Body of pancreas (tissue), 4 donors: ENCODE measurements around the gene NCOA6. TPM values are rescaled to one million over a fixed set of nuclear protein-coding genes. Genes with fewer than 3 reads are reported as not detected.

Experiments used
- ATAC-seq: fragments of 150-250 bp; one replicate; pipeline ENCODE4 v1.9.1; 2016
- DNase-seq, 4 donors: peaks; one replicate each; pipeline ENCODE4 v3.0.0-alpha.2; 2019
- H3K27ac ChIP-seq, 4 donors: fragments of 200-600 bp; sonication (generic); 1 replicate in 3 of 4; 2 replicates in 1 of 4; pipeline versions ENCODE4 v1.5.1 to v1.6.1; 2016 to 2019; ENCODE audit warnings: mild to moderate bottlenecking in 1 of 4, mixed read lengths in 1 of 4, moderate library complexity in 1 of 4
- H3K27me3 ChIP-seq, 2 donors: fragments of 200-600 bp; sonication (generic); one replicate each; pipeline ENCODE4 v1.6.0; 2016; ENCODE audit warnings: mild to moderate bottlenecking in 1 of 2
- H3K36me3 ChIP-seq, 2 donors: fragments of 200-600 bp; sonication (generic); replicated peaks in 1 of 2; 2 replicates each; pipeline ENCODE4 v1.5.1; 2016; ENCODE audit warnings: low read depth in 2 of 2; ENCODE audit not compliant: insufficient read depth in 1 of 2
- H3K4me1 ChIP-seq: fragments of 200-600 bp; sonication (generic); one replicate; pipeline ENCODE4 v1.6.0; 2016
- H3K4me3 ChIP-seq, 2 donors: fragments of 200-600 bp; sonication (generic); 1 replicate in 1 of 2; 2 replicates in 1 of 2; pipeline ENCODE4 v1.5.1; 2016 to 2019
- H3K9me3 ChIP-seq, 3 donors: fragments of 200-600 bp; sonication (generic); 1 replicate in 2 of 3; 2 replicates in 1 of 3; pipeline ENCODE4 v1.5.1; 2016
- POLR2A ChIP-seq, 3 donors: fragments of 450-650 bp; IDR thresholded peaks; one replicate each; pipeline ENCODE4 v1.6.1; 2016; ENCODE audit warnings: antibody characterized with exemption in 3 of 3, mild to moderate bottlenecking in 2 of 3
- WGBS, 2 donors: methylation state at CpG; one replicate each; pipeline ENCODE4 v1.1.5; 2017; 5-methylcytosine and 5-hydroxymethylcytosine counted together
- intact Hi-C: fragments of 100-400 bp; cut with DNase I; formaldehyde crosslinking; loops from one replicate; pipeline ENCODE4 v1.15.1; 2023
- total RNA-seq, 2 donors: library from RNA; depleted of rRNA; stranded (reverse); fragments of >200 nt; gene quantifications; one replicate each; pipeline ENCODE4 v1.1.0, GENCODE V29; 2016
- TF ChIP-seq, protein P1 (sequence below), 7 experiments: fragments of 450-650 bp in 4 of 7; fragments of 200-600 bp in 3 of 7; sonication (generic) in 3 of 7; IDR thresholded peaks; one replicate each; pipeline ENCODE4 v1.5.1; 2016 to 2019; ENCODE audit warnings: antibody characterized with exemption in 7 of 7

The NCOA6 gene
- total RNA-seq, 2 donors from 2014 or later, result 13.5 to 54.1 TPM

DNA sequence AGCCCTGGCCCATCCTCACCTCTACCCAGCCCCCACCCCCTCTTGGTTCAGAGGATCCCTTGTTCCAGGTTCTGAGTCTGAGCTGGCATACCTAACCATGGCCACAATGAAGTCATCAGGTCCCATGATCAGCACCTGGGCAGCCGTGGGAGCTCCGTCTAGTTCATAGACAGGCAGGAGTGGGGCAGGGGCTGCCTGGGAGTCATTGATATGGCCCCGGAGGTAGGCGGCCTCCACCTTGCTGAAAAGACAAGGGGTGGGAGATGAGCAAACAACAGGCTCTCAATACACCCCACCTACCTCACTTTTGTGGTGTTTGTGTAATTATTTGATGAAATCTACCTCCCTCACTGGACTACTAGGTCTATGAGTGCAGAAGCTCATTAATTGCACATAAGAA lies 26.8 kb upstream of the NCOA6 start:
- no peak for DNase-seq
- WGBS, 2 donors, result 83 to 90% methylated on average over 1 to 4 of the region's 4 CpGs
- Histone ChIP-seq H3K4me1 (no peaks in the 10 kb centered on the region), H3K36me3 (peaks cover 0 to 8% of the 10 kb centered on the region in 2 donors), H3K27ac (no peak overlapping the region), H3K4me3 (no peak overlapping the region), H3K27me3 (no peaks in the 10 kb centered on the region), H3K9me3 (no peaks in the 10 kb centered on the region)
- intact Hi-C loops, result no loop called here
- no peak for ATAC-seq
- TF ChIP-seq, protein P1, sequence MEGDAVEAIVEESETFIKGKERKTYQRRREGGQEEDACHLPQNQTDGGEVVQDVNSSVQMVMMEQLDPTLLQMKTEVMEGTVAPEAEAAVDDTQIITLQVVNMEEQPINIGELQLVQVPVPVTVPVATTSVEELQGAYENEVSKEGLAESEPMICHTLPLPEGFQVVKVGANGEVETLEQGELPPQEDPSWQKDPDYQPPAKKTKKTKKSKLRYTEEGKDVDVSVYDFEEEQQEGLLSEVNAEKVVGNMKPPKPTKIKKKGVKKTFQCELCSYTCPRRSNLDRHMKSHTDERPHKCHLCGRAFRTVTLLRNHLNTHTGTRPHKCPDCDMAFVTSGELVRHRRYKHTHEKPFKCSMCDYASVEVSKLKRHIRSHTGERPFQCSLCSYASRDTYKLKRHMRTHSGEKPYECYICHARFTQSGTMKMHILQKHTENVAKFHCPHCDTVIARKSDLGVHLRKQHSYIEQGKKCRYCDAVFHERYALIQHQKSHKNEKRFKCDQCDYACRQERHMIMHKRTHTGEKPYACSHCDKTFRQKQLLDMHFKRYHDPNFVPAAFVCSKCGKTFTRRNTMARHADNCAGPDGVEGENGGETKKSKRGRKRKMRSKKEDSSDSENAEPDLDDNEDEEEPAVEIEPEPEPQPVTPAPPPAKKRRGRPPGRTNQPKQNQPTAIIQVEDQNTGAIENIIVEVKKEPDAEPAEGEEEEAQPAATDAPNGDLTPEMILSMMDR (IDR thresholded peaks at IDR 0.05), result no peak
- TF ChIP-seq POLR2A (IDR thresholded peaks at IDR 0.05), result no peak

DNA sequence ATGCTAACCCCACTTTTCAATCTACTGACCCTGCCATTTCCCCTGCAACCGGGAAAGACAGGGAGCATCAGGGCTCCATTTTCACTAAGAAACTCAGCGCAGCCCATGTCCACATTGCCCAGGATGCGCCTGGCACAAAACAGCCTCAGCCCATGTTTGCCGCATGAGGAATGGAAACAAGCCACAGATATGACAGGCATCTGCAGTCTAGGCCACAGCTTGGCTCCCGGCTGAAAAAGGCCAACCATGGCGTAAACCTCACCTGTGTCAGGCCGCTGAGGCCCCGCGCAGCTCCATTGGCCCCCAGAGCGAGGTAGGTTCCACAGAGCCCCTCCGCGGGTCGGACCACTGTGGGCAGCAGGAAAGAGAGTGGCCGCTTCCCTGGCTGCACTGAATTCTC lies 25.5 kb upstream of the NCOA6 start:
- intact Hi-C loops, result no loop called here
- no peaks in the 10 kb centered on the region for H3K9me3 ChIP-seq
- no peaks in the 10 kb centered on the region for H3K27me3 ChIP-seq
- no peak for ATAC-seq
- no peak for TF ChIP-seq POLR2A (IDR thresholded peaks at IDR 0.05)
- TF ChIP-seq, protein P1 (IDR thresholded peaks at IDR 0.05), result no peak
- peaks cover 0 to 8% of the 10 kb centered on the region in 2 donors for H3K36me3 ChIP-seq
- no peak for DNase-seq
- no peak overlapping the region for H3K27ac ChIP-seq
- no peaks in the 10 kb centered on the region for H3K4me1 ChIP-seq
- 93 to 95% methylated on average over 8 to 14 of the region's 14 CpGs for WGBS, 2 donors
- H3K4me3 ChIP-seq, result no peak overlapping the region

DNA sequence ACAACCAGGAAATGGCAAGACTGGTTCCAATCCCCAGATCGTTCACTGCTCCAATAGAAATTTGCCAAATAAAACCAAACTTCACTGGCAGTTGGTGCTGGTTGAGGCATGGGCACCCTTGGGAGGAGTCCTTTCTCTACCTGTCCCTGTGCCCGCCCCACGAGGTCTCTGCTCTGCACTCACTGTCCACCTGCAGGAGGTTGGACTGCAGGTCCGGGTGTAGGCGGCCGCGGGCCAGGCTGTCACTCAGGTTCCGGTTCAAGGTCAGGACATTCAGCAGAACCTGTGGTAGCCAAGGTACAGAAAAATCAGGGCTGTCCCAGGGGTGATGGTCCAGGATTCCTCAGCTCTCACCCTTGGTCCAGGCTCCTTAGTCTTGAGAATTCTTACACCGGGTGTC lies 24.3 kb upstream of the NCOA6 start:
- Histone ChIP-seq H3K9me3 (no peaks in the 10 kb centered on the region), H3K4me1 (no peaks in the 10 kb centered on the region), H3K27ac (no peak overlapping the region), H3K36me3 (peaks cover 0 to 8% of the 10 kb centered on the region in 2 donors), H3K27me3 (no peaks in the 10 kb centered on the region), H3K4me3 (no peak overlapping the region)
- intact Hi-C loops, result no loop called here
- TF ChIP-seq, protein P1 (IDR thresholded peaks at IDR 0.05), result no peak
- TF ChIP-seq POLR2A (IDR thresholded peaks at IDR 0.05), result no peak
- WGBS, 2 donors, result 68 to 77% methylated on average over 8 to 9 of the region's 9 CpGs
- DNase-seq (no peak), ATAC-seq (no peak)

DNA sequence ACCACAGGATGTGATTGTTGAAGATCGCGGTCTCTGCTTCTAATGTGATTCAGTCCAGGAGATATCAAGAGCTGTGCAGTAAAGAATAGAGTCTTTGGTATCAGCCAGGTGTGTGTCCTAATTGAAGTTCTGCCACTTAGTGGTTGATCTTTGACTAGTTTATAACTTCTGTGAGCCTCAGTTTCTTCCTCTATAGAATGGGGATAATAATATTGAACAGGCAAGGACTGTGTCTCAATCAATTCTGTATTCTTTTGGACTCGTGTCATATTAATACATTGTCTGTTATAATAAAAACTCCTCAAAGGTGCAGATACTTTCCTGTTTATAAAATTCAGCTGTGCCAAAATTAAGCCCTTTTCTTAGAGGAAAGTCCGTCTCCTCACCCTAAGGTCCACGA lies 23.1 kb upstream of the NCOA6 start:
- intact Hi-C loops, result no loop called here

DNA sequence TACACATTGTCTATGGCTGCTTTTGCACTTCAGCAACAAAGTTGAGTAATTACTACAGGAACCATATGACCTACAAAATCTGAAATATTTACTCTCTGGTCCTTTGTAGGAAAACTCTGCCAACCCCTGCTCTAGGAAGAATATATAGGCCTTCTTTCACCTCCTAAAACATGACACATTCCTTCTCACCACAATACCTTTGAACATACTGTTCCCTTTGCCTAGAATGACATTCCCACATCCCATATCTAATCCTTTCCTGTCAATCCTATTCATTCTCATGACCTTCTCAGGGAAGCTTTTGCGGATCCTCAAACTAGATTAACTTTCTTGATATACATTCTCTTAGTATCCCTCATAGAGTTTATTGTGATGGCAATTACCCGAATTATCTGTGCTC lies 18.0 kb upstream of the NCOA6 start:
- DNase-seq (no peak), ATAC-seq (no peak)
- H3K27me3 ChIP-seq, result no peaks in the 10 kb centered on the region
- 70 to 90% methylated on average over 2 of the region's 2 CpGs for WGBS, 2 donors
- peaks cover 0 to under 1% of the 10 kb centered on the region in 2 donors for H3K36me3 ChIP-seq
- no peak overlapping the region for H3K4me3 ChIP-seq
- intact Hi-C loops, result no loop called here
- H3K4me1 ChIP-seq, result no peaks in the 10 kb centered on the region
- H3K27ac ChIP-seq, result no peak overlapping the region
- no peaks in the 10 kb centered on the region for H3K9me3 ChIP-seq
- TF ChIP-seq, protein P1 (IDR thresholded peaks at IDR 0.05), result no peak
- TF ChIP-seq POLR2A (IDR thresholded peaks at IDR 0.05), result no peak

More for the DNA sequence above, 23.1 kb upstream of the NCOA6 start:
- DNase-seq, result no peak
- no peaks in the 10 kb centered on the region for H3K27me3 ChIP-seq
- TF ChIP-seq, protein P1 (IDR thresholded peaks at IDR 0.05), result no peak
- no peak for TF ChIP-seq POLR2A (IDR thresholded peaks at IDR 0.05)
- WGBS, 2 donors, result 95 to 96% methylated on average over 5 of the region's 5 CpGs
- H3K36me3 ChIP-seq, result peaks cover 0 to 7% of the 10 kb centered on the region in 2 donors
- no peak overlapping the region for H3K4me3 ChIP-seq
- ATAC-seq, result no peak
- no peak overlapping the region for H3K27ac ChIP-seq
- H3K4me1 ChIP-seq, result no peaks in the 10 kb centered on the region
- H3K9me3 ChIP-seq, result no peaks in the 10 kb centered on the region
